Stimulated activated CD8-positive, alpha-beta memory T cell treated with anti-CD3 and anti-CD28 coated beads, Interleukin-4, amount 100 ng/mL, for 4 hours (primary cell): ENCODE results near the gene CHMP3.
"Not testable (repeated sequence)": the region's sequence is repeated elsewhere in the genome, so short reads cannot be mapped to it uniquely, and the experiment has no call there.

Experiments
- DNase-seq, 2 donors: peaks; one replicate each; pipeline ENCODE4 v3.0.0-alpha.2; 2020; ENCODE audit warnings: low read depth in 2 of 2, low spot score in 1 of 2

CHMP3 gene

GRCh38 chr2:86549963-86550725 is 13.1 kb downstream of the CHMP3 start:
- not testable (repeated sequence) for DNase-seq

- DNase-seq, result not testable (repeated sequence)
Observed at GRCh38 chr2:86549440-86549839, 13.8 kb downstream of the CHMP3 start.

GRCh38 chr2:86548913-86549396 is 14.3 kb downstream of the CHMP3 start:
- not testable (repeated sequence) for DNase-seq

- not testable (repeated sequence) for DNase-seq
Observed at GRCh38 chr2:86548165-86548912, 14.9 kb downstream of the CHMP3 start.

GRCh38 chr2:86545296-86545924 is 17.8 kb downstream of the CHMP3 start:
- not testable (repeated sequence) for DNase-seq

- DNase-seq, result not testable (repeated sequence)
Observed at GRCh38 chr2:86544278-86545099, 18.8 kb downstream of the CHMP3 start.

GRCh38 chr2:86543793-86544192 is 19.4 kb downstream of the CHMP3 start:
- DNase-seq, result no peak

- DNase-seq, result no peak
Observed at GRCh38 chr2:86543335-86543734, 19.9 kb downstream of the CHMP3 start.

GRCh38 chr2:86542814-86543213 is 20.4 kb downstream of the CHMP3 start:
- no peak for DNase-seq

GRCh38 chr2:86541334-86541733 is 21.9 kb downstream of the CHMP3 start:
- DNase-seq, result no peak

GRCh38 chr2:86533589-86533988 is 29.7 kb downstream of the CHMP3 start:
- DNase-seq, result no peak

- no peak for DNase-seq
Observed at GRCh38 chr2:86525421-86526340, 37.6 kb downstream of the CHMP3 start.

GRCh38 chr2:86523491-86523890 is 39.8 kb downstream of the CHMP3 start:
- no peak for DNase-seq

GRCh38 chr2:86522711-86523110 is 40.5 kb downstream of the CHMP3 start:
- no peak for DNase-seq

- DNase-seq, result no peak
Observed at GRCh38 chr2:86521922-86522321, 41.3 kb downstream of the CHMP3 start.

GRCh38 chr2:86520153-86520552 is 43.1 kb downstream of the CHMP3 start:
- DNase-seq, result no peak

- no peak for DNase-seq
Observed at GRCh38 chr2:86519349-86519748, 43.9 kb downstream of the CHMP3 start.

GRCh38 chr2:86518481-86518880 is 44.8 kb downstream of the CHMP3 start:
- no peak for DNase-seq

GRCh38 chr2:86513948-86514660 is 49.1 kb downstream of the CHMP3 start:
- no peak for DNase-seq
